ENCODE data around the gene OR2V1. TPM values are rescaled to one million over a fixed set of nuclear protein-coding genes. Genes with fewer than 3 reads are reported as not detected.
A peak's percentile ranks its signal among the peaks of the same experiment; 100 is the strongest.
"Not testable (repeated sequence)": the region's sequence is repeated elsewhere in the genome, so short reads cannot be mapped to it uniquely, and the experiment has no call there.

Gene OR2V1
- total RNA-seq, 8 experiments from 2014 or later = 0.29 to 0.49 (median 0.33) TPM; not detected in 5

DNA sequence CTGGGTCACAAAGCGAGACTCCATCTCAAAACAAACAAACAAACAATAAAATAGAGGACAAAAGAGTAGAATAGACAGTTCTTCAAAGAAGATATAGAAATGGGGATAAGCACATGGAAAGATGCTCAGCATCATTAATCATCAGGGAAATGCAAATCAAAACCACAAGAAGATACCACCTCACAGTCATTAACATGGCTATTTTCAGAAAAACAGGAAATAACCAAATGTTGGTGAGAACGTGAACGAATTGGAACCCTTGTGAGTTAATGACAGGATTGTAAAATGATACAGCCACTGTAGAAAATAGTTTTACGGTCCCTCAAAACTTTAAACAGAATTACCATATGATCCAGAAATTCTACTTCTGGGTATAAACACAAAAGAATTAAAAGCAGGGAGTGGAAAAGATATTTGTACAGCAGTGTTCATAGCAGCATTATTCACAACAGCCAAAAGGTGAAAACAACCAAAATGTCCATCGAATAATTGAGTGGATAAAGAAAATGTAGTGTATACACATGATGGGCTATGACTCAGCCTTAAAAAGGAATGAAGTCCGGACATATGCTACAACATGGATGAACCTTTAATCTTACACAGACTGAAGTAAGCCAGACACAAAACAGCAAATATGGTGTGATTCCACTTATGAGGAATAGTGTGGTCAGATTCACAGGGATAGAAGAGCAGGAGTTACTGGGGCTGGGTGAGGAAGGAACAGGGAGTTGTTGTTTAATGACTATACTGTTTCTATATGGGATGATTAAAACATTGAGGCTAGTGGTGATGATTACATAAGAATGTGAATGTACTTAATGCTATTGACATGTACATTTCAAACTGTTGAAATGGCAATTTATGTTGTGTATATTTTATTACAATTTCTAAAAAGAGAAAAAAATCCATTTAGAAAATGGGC is 36.1 kb upstream of the OR2V1 start:
- Histone ChIP-seq H3K4me3 (no peak overlapping the region), H3K4me1 (replicated peaks in 1 of 2) (no peaks in the 10 kb centered on the region), H3K27ac (no peak overlapping the region)
- in situ Hi-C loops (cut with MboI; ENCODE audit: low pct_unique_long_range_greater_than_20kb in 2 of 9, low sequenced_read_pairs in 9 of 9, unreplicated experiment in 9 of 9) = no loop called here
- 17 to 98% (median 51%) methylated on average over 1 to 6 of the region's 6 CpGs for WGBS, 10 experiments
- peak in 2 of 8 experiments; percentile 32 to 48 for ATAC-seq (replicated peaks in 6 of 8)

DNA sequence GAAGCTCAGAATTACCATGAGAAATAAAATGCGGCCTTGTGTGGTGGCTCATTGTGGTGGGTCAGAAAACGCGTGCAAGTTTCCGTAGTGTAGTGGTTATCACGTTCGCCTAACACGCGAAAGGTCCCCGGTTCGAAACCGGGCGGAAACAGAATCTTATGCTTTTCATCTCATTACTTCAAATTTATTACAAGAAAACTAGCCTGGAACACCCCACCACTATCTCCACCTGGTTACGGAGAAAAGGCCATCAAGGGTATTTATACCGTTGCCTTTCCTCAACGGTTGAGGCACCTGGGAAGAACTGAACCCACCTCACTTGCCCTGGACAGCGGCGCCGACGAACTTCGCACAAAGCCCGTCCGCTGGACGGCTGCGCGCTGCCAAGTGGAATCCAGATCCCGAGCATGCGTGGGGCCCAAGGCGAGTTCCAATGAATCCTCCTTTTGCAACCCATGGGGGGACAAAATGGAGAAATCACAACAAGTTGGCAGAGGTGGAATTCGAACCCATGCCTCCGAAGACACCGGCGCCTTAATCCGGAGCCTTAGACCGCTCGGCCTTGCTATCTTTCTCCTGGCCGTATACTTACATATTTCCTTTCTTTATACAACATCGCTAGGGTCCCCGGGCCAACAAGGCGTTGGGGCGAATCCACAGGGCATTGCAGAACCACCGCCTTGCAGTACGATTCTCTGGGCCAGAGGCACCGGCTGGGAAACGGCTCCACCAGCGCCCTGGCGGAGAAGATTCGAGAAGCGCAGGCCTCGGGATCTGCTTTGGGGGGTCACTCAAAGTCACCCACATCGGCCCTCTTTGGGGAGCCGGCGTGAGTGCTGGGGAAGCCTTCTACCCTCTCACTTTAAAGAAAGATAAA is 33.3 kb upstream of the OR2V1 start:
- in situ Hi-C loops (cut with MboI; ENCODE audit: low pct_unique_long_range_greater_than_20kb in 2 of 9, low sequenced_read_pairs in 9 of 9, unreplicated experiment in 9 of 9) = no loop called here
- peaks cover 11 to 13% of the 10 kb centered on the region in 2 donors for H3K4me1 ChIP-seq (replicated peaks in 1 of 2)
- H3K4me3 ChIP-seq = peak overlapping the region in 1 of 5 donors; percentile 21
- H3K27ac ChIP-seq = no peak overlapping the region
- peak in 3 of 8 experiments; percentile 6 to 17 (median 16) for ATAC-seq (replicated peaks in 6 of 8)
- 0 to 66% (median 27%) methylated on average over 1 to 20 of the region's 52 CpGs; no CpG with 5 or more reads in 4 of the 10 experiments for WGBS, 10 experiments

DNA sequence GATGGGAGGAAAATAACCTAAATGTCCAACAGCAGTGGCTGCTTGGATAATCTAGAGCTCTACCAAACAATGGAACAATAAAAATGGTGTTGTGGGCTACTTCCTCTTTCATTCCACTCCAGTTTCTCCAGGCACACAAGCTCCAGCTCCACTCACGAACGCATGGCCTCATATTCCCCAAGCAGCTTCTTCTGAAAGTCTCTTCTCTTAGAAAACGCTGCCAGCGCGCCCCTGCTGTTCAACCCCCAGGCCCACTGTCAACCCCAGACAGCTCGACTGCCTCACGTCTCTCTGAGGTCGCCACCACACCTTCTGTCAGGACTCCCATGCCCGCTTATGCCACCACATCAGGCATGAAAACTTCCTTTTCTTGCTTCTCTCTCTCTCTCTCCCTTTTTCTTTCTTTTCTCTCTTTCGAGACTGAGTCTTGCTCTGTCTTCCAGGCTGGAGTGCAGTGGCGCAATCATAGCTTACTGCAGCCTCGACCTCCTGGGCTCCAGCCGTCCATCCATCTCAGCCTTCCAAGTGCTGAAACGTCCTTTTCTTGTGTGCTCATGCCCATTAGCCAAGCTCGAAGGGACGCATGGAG is 32.6 kb upstream of the OR2V1 start:
- in situ Hi-C loops (cut with MboI; ENCODE audit: low pct_unique_long_range_greater_than_20kb in 2 of 9, low sequenced_read_pairs in 9 of 9, unreplicated experiment in 9 of 9) = no loop called here
- Histone ChIP-seq H3K27ac (no peak overlapping the region), H3K4me1 (replicated peaks in 1 of 2) (peaks cover 11 to 13% of the 10 kb centered on the region in 2 donors), H3K4me3 (peak overlapping the region in 1 of 5 donors; percentile 21)
- WGBS, 10 experiments = 19 to 87% (median 42%) methylated on average over 3 to 9 of the region's 16 CpGs; no CpG with 5 or more reads in 4 of the 10 experiments
- ATAC-seq (replicated peaks in 6 of 8) = peak in 1 of 8 experiments; percentile 9

GRCh38 chr5:181161534-181162175 is 30.7 kb upstream of the OR2V1 start:
- Histone ChIP-seq H3K4me3 (peak overlapping the region in 4 of 5 donors; percentile 13 to 27 (median 25)), H3K4me1 (replicated peaks in 1 of 2) (peaks cover 11 to 13% of the 10 kb centered on the region in 2 donors), H3K27ac (peak overlapping the region; percentile 52 to 88)
- in situ Hi-C loops (cut with MboI; ENCODE audit: low pct_unique_long_range_greater_than_20kb in 2 of 9, low sequenced_read_pairs in 9 of 9, unreplicated experiment in 9 of 9) = no loop called here
- WGBS, 10 experiments = 20 to 67% (median 50%) methylated on average over 1 to 2 of the region's 4 CpGs; no CpG with 5 or more reads in 7 of the 10 experiments
- ATAC-seq (replicated peaks in 6 of 8) = peak in 3 of 8 experiments; percentile 1 to 6 (median 2)

DNA sequence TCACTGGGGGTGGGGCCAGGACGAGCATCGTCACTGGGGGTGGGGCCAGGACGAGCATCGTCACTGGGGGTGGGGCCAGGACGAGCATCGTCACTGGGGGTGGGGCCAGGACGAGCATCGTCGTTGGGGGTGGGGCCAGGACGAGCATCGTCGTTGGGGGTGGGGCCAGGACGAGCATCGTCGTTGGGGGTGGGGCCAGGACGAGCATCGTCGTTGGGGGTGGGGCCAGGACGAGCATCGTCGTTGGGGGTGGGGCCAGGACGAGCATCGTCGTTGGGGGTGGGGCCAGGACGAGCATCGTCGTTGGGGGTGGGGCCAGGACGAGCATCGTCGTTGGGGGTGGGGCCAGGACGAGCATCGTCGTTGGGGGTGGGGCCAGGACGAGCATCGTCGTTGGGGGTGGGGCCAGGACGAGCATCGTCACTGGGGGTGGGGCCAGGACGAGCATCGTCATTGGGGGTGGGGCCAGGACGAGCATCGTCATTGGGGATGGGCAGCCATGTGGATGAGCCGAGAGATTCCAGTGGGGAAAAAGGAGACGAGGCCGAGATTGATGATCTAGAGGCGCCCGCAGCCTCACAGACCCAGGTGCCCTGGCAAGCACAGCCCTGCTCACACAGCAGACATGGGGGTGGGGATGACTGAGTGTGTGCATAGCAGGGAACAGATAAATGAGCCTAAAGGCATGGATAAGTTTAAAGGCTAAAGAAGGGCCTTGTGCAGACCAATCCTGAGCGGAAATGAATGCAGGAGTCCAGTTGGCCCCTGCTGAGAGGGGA is 30.0 kb upstream of the OR2V1 start:
- Histone ChIP-seq H3K4me1 (replicated peaks in 1 of 2) (peaks cover 11 to 13% of the 10 kb centered on the region in 2 donors), H3K27ac (peak overlapping the region; percentile 52 to 88), H3K4me3 (peak overlapping the region; percentile 13 to 27 (median 24))
- WGBS, 10 experiments = 80 to 100% (median 83%) methylated on average over 1 of the region's 48 CpGs; no CpG with 5 or more reads in 7 of the 10 experiments
- in situ Hi-C loops (cut with MboI; ENCODE audit: low pct_unique_long_range_greater_than_20kb in 2 of 9, low sequenced_read_pairs in 9 of 9, unreplicated experiment in 9 of 9) = not testable (repeated sequence)
- peak in 7 of 8 experiments; percentile 18 to 78 (median 76) for ATAC-seq (replicated peaks in 6 of 8)

DNA sequence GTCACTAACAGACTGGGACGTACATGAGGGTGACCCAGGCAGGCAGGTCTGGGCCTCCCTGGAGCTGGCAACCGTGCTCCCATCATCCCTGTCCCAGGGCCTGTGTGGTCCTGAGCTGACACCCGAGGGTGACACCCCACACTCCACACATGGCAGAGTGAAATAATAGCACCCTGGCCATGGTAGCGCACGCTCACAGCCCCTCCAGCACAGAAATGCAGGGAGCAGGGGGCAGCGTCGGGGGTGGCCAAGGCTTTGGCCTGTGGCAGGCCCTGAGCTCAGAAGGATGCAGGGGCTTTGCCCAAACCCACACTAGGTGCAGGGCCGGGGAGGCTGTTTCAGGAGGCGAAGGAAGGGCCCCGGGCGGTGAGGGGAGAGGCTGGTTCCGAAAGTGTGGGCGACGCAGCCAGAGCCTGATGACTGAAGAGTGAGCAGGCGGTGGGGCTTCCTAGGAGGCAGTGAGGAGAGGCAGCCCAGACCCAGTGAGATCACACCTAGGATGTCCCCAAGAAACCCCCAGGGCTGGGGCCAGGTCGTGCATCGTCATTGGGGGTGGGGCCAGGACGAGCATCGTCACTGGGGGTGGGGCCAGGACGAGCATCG is 29.3 kb upstream of the OR2V1 start:
- H3K27ac ChIP-seq = peak overlapping the region; percentile 84 to 91
- peak overlapping the region; percentile 10 to 32 (median 18) for H3K4me3 ChIP-seq
- in situ Hi-C loops (cut with MboI; ENCODE audit: low pct_unique_long_range_greater_than_20kb in 2 of 9, low sequenced_read_pairs in 9 of 9, unreplicated experiment in 9 of 9) = no loop called here
- peak; percentile 21 to 91 (median 88) for ATAC-seq (replicated peaks in 6 of 8)
- H3K4me1 ChIP-seq (replicated peaks in 1 of 2) = peaks cover 11 to 13% of the 10 kb centered on the region in 2 donors
- 37 to 60% methylated on average over 2 to 3 of the region's 21 CpGs; no CpG with 5 or more reads in 8 of the 10 experiments for WGBS, 10 experiments

DNA sequence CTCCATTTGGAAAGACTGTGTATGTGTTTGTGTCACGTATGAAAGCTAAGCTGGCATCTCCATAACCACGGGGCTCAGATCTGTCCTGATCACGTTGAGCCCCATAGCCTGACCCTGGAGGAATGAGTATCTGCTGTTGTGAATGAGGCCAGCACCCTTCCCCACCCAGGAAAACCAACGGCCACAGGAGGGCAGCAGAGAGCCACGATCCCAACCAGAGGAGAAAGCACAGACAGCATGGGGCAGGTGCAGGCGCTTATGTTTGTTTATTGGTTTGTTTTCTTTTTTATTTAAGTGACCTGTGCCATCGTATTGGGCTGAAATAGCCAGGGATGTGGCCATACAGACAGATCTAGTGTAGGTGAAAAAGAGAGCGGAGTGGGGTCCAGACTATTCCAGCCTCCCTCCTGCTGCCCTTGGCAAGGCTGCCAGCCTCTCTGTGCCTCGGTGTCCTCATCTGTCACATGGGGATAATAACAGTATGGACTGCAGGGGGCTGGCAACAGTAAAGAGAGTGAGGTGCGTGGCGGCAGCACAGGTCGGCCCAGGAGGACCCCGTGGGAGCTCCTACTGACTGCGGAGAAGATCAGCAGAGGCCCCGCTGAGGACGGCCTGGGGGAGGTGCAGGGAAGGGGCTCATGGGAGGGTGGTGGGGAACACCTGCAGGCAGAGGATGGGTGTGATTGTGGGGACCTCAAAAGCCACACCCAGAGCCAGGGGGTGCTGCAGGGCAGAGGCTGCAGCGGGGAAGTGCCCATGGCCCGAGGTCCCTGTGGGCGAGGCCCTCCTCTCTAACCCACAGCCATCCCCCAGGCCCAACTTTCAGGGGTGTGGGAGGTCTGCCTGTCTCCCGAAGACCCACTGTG is 28.6 kb upstream of the OR2V1 start:
- peak overlapping the region in 1 of 2 donors; percentile 91 for H3K27ac ChIP-seq
- no peak overlapping the region for H3K4me3 ChIP-seq
- peak; percentile 61 to 93 (median 74) for ATAC-seq (replicated peaks in 6 of 8)
- 0 to 25% (median 1%) methylated on average over 2 to 6 of the region's 20 CpGs; no CpG with 5 or more reads in 2 of the 10 experiments for WGBS, 10 experiments
- peaks cover 11 to 13% of the 10 kb centered on the region in 2 donors for H3K4me1 ChIP-seq (replicated peaks in 1 of 2)
- in situ Hi-C loops (cut with MboI; ENCODE audit: low pct_unique_long_range_greater_than_20kb in 2 of 9, low sequenced_read_pairs in 9 of 9, unreplicated experiment in 9 of 9) = no loop called here

DNA sequence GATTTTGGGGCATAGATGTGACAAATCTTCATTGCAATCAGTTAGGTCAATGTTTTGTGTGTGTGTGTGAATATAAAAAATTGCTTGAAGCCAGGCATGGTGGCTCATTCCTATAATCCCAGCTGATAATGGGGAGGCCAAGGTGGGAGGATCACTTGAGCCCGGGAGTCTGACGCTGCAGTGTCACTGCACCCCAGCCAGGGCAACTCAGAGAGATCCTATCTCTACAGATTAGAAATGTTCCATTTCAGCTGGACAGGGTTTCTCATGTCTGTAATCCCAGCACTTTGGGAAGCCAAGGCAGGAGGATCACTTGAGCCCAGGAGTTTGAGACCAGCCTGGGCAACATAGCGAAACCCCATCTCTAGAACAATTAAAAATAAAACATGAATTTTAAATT is 27.9 kb upstream of the OR2V1 start:
- Histone ChIP-seq H3K4me3 (no peak overlapping the region), H3K27ac (no peak overlapping the region), H3K4me1 (replicated peaks in 1 of 2) (peaks cover 11 to 13% of the 10 kb centered on the region in 2 donors)
- ATAC-seq (replicated peaks in 6 of 8) = no peak
- in situ Hi-C loops (cut with MboI; ENCODE audit: low pct_unique_long_range_greater_than_20kb in 2 of 9, low sequenced_read_pairs in 9 of 9, unreplicated experiment in 9 of 9) = no loop called here
- WGBS, 10 experiments = 80 to 94% (median 90%) methylated on average over 2 to 3 of the region's 3 CpGs; no CpG with 5 or more reads in 5 of the 10 experiments

- Histone ChIP-seq H3K27ac (no peak overlapping the region), H3K4me1 (replicated peaks in 1 of 2) (peaks cover 11% of the 10 kb centered on the region in 2 donors), H3K4me3 (no peak overlapping the region)
- in situ Hi-C loops (cut with MboI; ENCODE audit: low pct_unique_long_range_greater_than_20kb in 2 of 9, low sequenced_read_pairs in 9 of 9, unreplicated experiment in 9 of 9) = no loop called here
- no peak for ATAC-seq (replicated peaks in 6 of 8)
- 0 to 63% (median 33%) methylated on average over 1 to 3 of the region's 3 CpGs; no CpG with 5 or more reads in 2 of the 10 experiments for WGBS, 10 experiments
These were observed 25.8 kb upstream of the OR2V1 start for GRCh38 chr5:181156758-181157157.

- in situ Hi-C loops (cut with MboI; ENCODE audit: low pct_unique_long_range_greater_than_20kb in 2 of 9, low sequenced_read_pairs in 9 of 9, unreplicated experiment in 9 of 9) = no loop called here
- 40 to 100% (median 80%) methylated on average over 1 to 5 of the region's 5 CpGs; no CpG with 5 or more reads in 1 of the 10 experiments for WGBS, 10 experiments
These were observed 22.8 kb upstream of the OR2V1 start for GRCh38 chr5:181153814-181154213.

More at GRCh38 chr5:181153814-181154213, 22.8 kb upstream of the OR2V1 start:
- Histone ChIP-seq H3K4me1 (replicated peaks in 1 of 2) (no peaks in the 10 kb centered on the region), H3K4me3 (no peak overlapping the region), H3K27ac (no peak overlapping the region)
- no peak for ATAC-seq (replicated peaks in 6 of 8)

All from motor neuron (in vitro differentiated cells).